GM12875 (cell line): Measurements from ENCODE around the gene KLHL14.
"Not testable (repeated sequence)": the region's sequence is repeated elsewhere in the genome, so short reads cannot be mapped to it uniquely, and the experiment has no call there.

ENCODE experiments used
- H3K4me3 ChIP-seq: one replicate; pipeline ENCODE4 v1.5.1; 2011; ENCODE audit warnings: low read depth, low read length, control low read depth
- CTCF ChIP-seq: IDR thresholded peaks from 2 replicates; pipeline ENCODE4 v1.5.1; 2011; ENCODE audit warnings: low read depth, mild to moderate bottlenecking, control low read depth, inconsistent platforms, low read length, moderate library complexity, borderline replicate concordance; ENCODE audit not compliant: insufficient read depth

Gene KLHL14

GRCh38 chr18:32677578-32677977, 95.2 kb downstream of the KLHL14 start:
- no peak for TF ChIP-seq CTCF
- no peak overlapping the region for H3K4me3 ChIP-seq

- H3K4me3 ChIP-seq: no peak overlapping the region
- TF ChIP-seq CTCF: no peak
Measured at GRCh38 chr18:32674491-32674890, 98.3 kb downstream of the KLHL14 start.

- no peak overlapping the region for H3K4me3 ChIP-seq
- TF ChIP-seq CTCF: no peak
Measured at GRCh38 chr18:32672398-32672797, 100.4 kb downstream of the KLHL14 start.

- TF ChIP-seq CTCF: no peak
Measured at GRCh38 chr18:32670727-32671126, 102.1 kb downstream of the KLHL14 start.

DNA sequence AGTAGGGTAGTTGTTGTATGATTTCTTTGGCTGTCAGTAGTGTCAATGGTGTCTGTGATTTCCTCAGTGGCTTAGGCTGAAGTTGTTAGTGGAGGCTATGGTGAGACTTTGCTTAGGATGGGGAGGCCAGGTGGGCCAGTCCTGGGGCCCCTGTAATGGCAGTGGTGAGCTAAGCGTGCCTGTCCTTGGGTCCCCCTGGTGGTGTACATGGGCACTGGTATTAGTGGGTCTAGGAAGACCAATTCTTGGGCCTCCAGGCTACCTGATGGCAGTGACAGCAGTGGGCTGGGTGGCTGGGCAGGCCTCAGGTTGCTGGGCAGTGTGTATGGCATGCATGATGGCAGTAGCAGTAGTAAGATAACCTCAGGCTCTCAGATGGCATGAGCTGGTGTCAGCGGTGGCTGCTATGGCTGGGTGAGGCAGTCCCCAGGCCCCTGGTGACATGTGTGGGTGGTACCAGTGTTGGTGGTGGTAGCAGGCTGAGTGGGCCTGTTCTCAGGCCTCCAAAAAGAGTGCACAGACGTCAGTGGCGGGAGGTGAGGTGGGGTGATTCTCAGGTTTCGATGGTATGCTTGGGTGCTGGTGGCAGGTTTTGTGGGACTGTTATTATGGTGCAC, 103.2 kb downstream of the KLHL14 start:
- no peak overlapping the region for H3K4me3 ChIP-seq
- peak; percentile 35; the same call in 1 of the 2 replicates for TF ChIP-seq CTCF

More at GRCh38 chr18:32670727-32671126, 102.1 kb downstream of the KLHL14 start:
- H3K4me3 ChIP-seq: no peak overlapping the region

GRCh38 chr18:32668956-32669355, 103.9 kb downstream of the KLHL14 start:
- no peak overlapping the region for H3K4me3 ChIP-seq
- no peak for TF ChIP-seq CTCF

- no peak overlapping the region for H3K4me3 ChIP-seq
- TF ChIP-seq CTCF: no peak
Measured at GRCh38 chr18:32661486-32662299, 111.1 kb downstream of the KLHL14 start.

DNA sequence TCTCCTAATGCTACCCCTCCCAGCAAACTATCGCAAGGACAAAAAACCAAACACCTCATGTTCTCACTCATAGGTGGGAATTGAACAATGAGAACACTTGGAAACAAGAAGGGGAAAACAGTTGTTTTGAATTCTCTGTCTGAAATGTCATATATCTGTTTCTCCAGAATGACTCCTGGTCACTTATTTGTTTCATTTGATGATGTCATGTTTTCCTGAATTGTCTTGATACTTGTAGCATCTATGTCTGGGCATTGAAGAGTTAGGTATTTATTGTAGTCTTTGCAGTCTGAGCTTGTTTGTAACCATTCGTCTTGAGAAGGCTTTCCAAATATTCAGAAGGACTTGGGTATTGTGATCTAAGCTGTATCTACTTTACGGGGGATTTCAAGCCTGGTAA, 118.3 kb downstream of the KLHL14 start:
- not testable (repeated sequence) for H3K4me3 ChIP-seq

DNA sequence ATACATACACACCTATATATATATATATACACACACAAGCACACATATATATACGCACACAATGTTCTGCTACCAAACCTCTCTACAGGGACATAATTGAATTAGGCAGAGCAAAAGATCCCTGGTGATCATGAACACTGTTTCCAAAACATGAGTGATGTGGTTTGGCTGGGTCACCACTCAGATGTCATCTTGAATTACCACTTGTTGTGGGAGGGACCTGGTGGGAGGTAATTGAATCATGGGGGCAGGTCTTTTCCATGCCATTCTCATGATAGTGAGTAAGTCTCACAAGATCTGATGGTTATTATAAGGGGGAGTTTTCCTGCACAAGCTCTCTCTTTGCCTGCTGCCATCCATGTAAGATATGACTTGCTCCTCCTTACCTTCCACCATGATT, 135.2 kb downstream of the KLHL14 start:
- H3K4me3 ChIP-seq: not testable (repeated sequence)
